Stimulated activated CD4-positive, alpha-beta T cell treated with anti-CD3 and anti-CD28 coated beads, TNF-alpha, amount 100 ng/mL, for 48 hours (primary cell): ENCODE results near the gene DDX51.

Experiments
- DNase-seq, 3 donors: peaks; one replicate each; pipeline ENCODE4 v3.0.0-alpha.2; 2020; ENCODE audit warnings: low read depth in 3 of 3

DDX51 gene

GRCh38 chr12:132144115-132144809 lies at the start of gene DDX51, which contains the start of gene NOC4L:
TSS of gene DDX51 (minus strand) at chr12:132144319. CDS start at chr12:132144296, 23 bp downstream.
TSS of gene NOC4L (plus strand) at chr12:132144457. CDS start at chr12:132144489, 32 bp downstream.
- peak; percentile 88 to 92 (median 91) for DNase-seq

GRCh38 chr12:132191715-132192553 lies 47.8 kb upstream of the DDX51 start:
- no peak for DNase-seq

- DNase-seq = no peak
Observed at GRCh38 chr12:132190834-132191500, 46.8 kb upstream of the DDX51 start.

DNA sequence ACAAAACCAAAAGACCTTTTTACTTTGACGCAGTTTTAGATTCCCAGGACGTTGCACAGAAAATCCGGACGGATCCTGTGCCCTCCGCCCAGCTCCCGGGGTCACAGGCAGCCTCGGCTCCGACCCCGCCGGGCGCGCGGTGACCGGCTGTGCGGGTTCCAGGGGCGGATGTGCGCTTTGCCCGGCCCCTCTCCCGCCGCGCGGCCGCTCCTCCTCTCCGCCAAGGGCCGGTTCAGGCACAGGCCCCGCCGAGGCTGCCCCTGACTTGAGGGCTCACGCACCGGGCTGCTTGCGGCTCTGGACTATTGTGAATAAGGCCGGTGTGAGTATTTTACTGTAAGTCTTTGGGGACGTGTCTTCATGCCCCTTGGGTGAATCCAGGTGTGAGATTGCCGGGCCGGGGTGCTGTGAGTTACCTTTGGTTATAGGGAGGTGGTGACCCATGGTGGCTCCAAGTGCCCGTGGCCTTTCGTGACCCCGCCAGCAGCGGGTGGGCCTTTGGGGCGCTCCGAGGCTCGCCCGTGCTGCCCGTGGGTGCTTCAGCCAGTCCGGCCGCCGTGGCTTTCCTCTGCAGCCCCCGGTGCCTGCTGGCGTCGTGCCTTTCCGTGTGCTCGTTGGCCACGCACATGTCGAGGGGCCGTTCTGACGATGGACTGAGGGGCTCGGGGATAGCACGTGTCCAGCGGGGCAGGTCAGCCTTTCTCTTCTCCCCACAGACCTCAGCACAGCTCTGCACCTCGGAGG lies 46.1 kb upstream of the DDX51 start:
- no peak for DNase-seq

GRCh38 chr12:132189378-132190011 lies 45.4 kb upstream of the DDX51 start:
- DNase-seq = peak; percentile 84 to 89 (median 89)

DNA sequence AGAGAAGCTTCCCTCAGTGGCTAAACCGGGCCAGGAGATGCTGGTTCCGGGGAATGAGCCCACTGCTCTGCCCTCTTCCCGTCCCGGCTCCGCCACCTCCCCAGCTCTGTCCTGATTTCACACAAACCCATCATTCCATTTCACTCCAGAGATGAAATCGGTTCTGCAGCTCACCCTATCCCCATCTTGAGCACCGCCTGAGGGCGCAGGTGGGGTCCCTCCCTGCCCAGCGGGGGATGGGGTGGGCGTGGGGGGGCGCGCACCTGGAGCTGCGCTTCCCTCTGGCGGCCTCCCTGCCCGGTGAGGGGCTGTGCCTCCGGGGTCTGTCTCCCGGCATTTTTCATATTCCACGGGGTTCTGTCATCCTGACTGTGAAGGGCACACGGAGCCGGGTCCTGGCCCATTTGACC lies 44.8 kb upstream of the DDX51 start:
- no peak for DNase-seq

GRCh38 chr12:132188451-132188901 lies 44.4 kb upstream of the DDX51 start:
- DNase-seq = no peak

DNA sequence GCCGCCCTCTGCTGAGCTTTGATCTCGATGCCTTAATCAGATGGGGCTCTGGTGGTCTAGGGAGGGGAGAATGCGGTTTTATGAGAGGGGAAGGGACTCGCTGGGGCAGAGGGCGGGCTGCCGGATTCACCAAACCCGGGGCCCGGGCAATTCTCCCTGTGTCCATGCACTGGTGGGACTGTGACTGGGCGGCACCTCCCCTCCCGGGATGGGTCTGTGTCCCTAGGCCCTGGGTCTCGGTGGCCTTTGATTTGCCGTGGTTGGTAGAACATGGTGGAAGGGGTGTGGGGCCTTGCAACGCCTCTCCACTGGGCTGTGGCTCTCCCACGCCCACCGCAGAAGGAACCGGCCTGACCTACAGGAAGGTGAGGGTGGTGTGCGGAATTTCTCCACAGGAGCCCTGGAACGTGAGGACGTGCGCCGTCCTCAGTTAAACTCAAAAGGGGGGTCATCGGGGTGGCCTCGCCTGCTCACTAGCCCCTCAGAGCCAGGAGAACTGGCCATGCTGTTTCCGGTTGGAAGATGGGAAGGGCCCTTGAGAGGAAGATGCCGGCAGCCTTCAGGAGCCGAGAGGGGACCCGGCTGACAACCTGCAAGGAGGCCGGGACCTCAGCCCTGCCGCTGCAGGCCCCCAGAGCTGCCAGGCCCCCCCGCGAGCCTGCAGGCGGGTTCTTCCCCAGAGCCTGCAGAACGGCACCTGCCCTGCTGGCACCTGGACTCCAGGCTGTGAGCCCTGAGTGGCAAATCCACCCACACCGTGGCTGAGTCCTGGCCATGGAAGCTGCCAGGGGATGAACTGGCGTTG lies 43.7 kb upstream of the DDX51 start:
- no peak for DNase-seq

DNA sequence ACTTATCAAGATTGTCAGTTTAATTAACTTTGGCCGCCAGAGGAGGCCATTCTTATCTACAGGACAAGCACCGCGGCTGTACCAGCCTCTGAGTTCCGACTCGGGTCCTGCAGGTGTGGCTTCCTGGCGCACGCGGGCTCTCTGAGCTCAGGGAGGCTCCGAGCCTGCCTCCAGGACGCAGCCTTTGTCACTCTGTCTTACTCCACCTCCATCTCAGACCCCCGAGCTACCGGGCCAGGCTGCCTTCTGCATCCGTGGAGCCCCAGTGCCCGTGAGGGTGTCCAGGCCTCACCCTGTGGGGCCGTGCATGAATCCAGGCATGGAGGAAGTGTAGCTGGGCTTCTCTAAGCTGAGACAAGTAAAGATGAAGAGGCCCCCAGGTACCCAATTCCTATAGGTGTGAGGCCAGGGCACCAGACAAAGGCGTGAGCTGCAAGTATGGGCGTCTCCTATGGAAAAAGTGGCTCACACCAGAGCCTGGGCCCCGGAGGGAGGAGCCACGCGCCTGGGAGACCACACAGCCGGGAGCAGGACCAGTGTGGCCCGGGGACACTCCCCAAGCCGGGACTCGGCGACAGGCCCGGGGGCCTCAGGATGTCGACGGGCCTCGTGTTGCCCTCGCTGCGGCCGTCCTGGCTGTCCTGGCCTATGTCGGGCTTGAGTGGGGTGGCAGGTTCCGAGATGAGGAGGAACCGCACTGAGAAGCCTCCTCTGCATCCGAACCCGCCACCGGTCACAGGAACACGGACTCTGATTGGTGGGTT lies 42.9 kb upstream of the DDX51 start:
- no peak for DNase-seq

GRCh38 chr12:132186208-132186856 lies 42.2 kb upstream of the DDX51 start:
- no peak for DNase-seq

- no peak for DNase-seq
Observed at GRCh38 chr12:132185705-132186104, 41.6 kb upstream of the DDX51 start.

- no peak for DNase-seq
Observed at GRCh38 chr12:132182711-132183365, 38.7 kb upstream of the DDX51 start.

GRCh38 chr12:132182206-132182710 lies 38.1 kb upstream of the DDX51 start:
- no peak for DNase-seq

DNA sequence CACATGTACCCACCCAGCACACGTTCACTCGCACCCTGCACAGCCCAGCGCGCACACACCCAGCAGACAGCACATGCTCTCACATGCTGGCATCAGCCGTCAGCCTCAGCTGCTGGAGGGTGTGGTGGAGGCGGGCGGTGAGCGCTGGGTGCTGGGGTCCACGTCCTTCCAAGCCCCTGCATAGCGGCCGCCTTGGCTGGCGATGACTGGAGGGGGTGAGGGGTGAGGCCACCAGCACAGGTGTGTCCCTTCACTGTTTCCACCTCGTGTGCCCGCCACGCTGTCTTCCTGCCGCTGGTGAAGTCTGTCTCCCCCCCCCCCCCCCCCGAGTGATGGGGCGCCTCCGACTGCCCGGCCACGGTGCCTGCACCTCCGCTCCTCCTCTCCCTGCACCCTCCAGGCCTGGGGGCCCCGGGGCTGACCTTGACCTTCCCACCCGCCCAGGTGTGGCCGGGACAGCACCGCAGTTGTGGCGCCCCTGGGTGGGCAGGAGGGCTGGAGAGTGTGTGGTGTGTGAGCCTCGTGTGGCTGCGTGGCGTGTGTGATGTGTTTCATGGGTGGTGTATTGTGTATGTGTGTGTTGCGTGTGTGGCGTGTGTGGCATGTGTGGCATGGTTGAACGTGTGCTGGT lies 37.6 kb upstream of the DDX51 start:
- DNase-seq = no peak

- no peak for DNase-seq
Observed at GRCh38 chr12:132180648-132181546, 36.8 kb upstream of the DDX51 start.
